HepG2 (cell line): Measurements from ENCODE around the gene CCNB1. TPM values are rescaled to one million over a fixed set of nuclear protein-coding genes. Genes with fewer than 3 reads are reported as not detected.

Source experiments
- EZH2 ChIP-seq: conservative IDR thresholded peaks from 2 replicates; pipeline ENCODE4 v1.6.1; 2012; ENCODE audit warnings: mild to moderate bottlenecking, low read depth, low read length, moderate library complexity
- FOXP1 ChIP-seq, 2 experiments: fragments of 450-650 bp in 1 of 2; IDR thresholded peaks; 2 replicates each; pipeline ENCODE4 v1.6.1; 2017 to 2018; ENCODE audit warnings: antibody characterized with exemption in 1 of 2
- HOXA3 ChIP-seq: sonication (generic); formaldehyde crosslinking; IDR thresholded peaks from 2 replicates; pipeline ENCODE4 v1.5.0; 2020; ENCODE audit warnings: missing genetic modification reagents
- ISX ChIP-seq: sonication (generic); formaldehyde crosslinking; conservative IDR thresholded peaks from 2 replicates; pipeline ENCODE4 v1.5.0; 2020; ENCODE audit warnings: missing genetic modification reagents
- MTF2 ChIP-seq: sonication (generic); formaldehyde crosslinking; IDR thresholded peaks from 2 replicates; pipeline ENCODE4 v1.5.0; 2020; ENCODE audit warnings: missing genetic modification reagents, borderline replicate concordance
- NCOA5 ChIP-seq: sonication (generic); formaldehyde crosslinking; IDR thresholded peaks from 2 replicates; pipeline ENCODE4 v1.4.0; 2020; ENCODE audit warnings: missing genetic modification reagents
- RFX3 ChIP-seq: IDR thresholded peaks from 2 replicates; pipeline ENCODE4 v1.6.1; 2016; ENCODE audit warnings: missing biosample characterization, missing genetic modification reagents
- SAFB2 ChIP-seq: sonication (generic); formaldehyde crosslinking; IDR thresholded peaks from 2 replicates; pipeline ENCODE4 v1.5.1; 2020; ENCODE audit warnings: missing genetic modification reagents, low read depth, mild to moderate bottlenecking, borderline replicate concordance
- SATB2 ChIP-seq: sonication (generic); formaldehyde crosslinking; IDR thresholded peaks from 2 replicates; pipeline ENCODE4 v1.5.0; 2020; ENCODE audit warnings: missing genetic modification reagents
- SMAD1 ChIP-seq: sonication (generic); formaldehyde crosslinking; IDR thresholded peaks from 2 replicates; pipeline ENCODE4 v1.4.0; 2020; ENCODE audit warnings: missing genetic modification reagents, low read depth, mild to moderate bottlenecking, borderline replicate concordance
- SMAD3 ChIP-seq: sonication (generic); formaldehyde crosslinking; IDR thresholded peaks from 2 replicates; pipeline ENCODE4 v1.4.0; 2020; ENCODE audit warnings: missing genetic modification reagents
- SYNCRIP ChIP-seq: fragments of 200-400 bp; formaldehyde crosslinking; IDR thresholded peaks from 2 replicates; pipeline ENCODE4 v1.6.1; 2018; ENCODE audit warnings: mild to moderate bottlenecking, low read depth, low read length; ENCODE audit not compliant: insufficient read depth
- ZBTB25 ChIP-seq: IDR thresholded peaks from 2 replicates; pipeline ENCODE4 v1.6.1; 2018; ENCODE audit warnings: missing genetic modification reagents
- ZNF207 ChIP-seq: fragments of 450-650 bp; IDR thresholded peaks from 2 replicates; pipeline ENCODE4 v1.6.1; 2016; ENCODE audit warnings: antibody characterized with exemption, borderline replicate concordance
- ZNF30 ChIP-seq: sonication (generic); formaldehyde crosslinking; IDR thresholded peaks from 2 replicates; pipeline ENCODE4 v1.5.0; 2020; ENCODE audit warnings: mild to moderate bottlenecking, missing genetic modification reagents
- ZNF670 ChIP-seq: sonication (generic); formaldehyde crosslinking; IDR thresholded peaks from 2 replicates; pipeline ENCODE4 v1.8.0; 2022; ENCODE audit warnings: mild to moderate bottlenecking, missing genetic modification reagents, borderline replicate concordance
- ZNF720 ChIP-seq: sonication (generic); formaldehyde crosslinking; IDR thresholded peaks from 2 replicates; pipeline ENCODE4 v1.4.0; 2020; ENCODE audit warnings: missing genetic modification reagents
- ZNF746 ChIP-seq: sonication (generic); formaldehyde crosslinking; IDR thresholded peaks from 2 replicates; pipeline ENCODE4 v1.8.0; 2022; ENCODE audit warnings: mild to moderate bottlenecking, missing genetic modification reagents
- ZNF790 ChIP-seq: sonication (generic); formaldehyde crosslinking; IDR thresholded peaks from 2 replicates; pipeline ENCODE4 v1.8.0; 2022; ENCODE audit warnings: missing genetic modification reagents, mild to moderate bottlenecking, borderline replicate concordance
- ZNF841 ChIP-seq: sonication (generic); formaldehyde crosslinking; IDR thresholded peaks from 2 replicates; pipeline ENCODE4 v1.8.1; 2023; ENCODE audit warnings: missing genetic modification reagents, borderline replicate concordance
- polyA plus RNA-seq, 8 experiments: library from polyadenylated mRNA; depleted of rRNA in 3 of 8; stranded (reverse) in 7 of 8; unstranded in 1 of 8; fragments of >200 nt; fragmentation: Illumina TruSeq in 4 of 8; extraction: Trizol in 4 of 8; gene quantifications; 2 replicates each; pipeline versions ENCODE4 v1.2.1 to v1.2.3, GENCODE V29; 2011 to 2016; ENCODE audit warnings: low read depth in 4 of 8, missing spikeins in 1 of 8, mixed read lengths in 1 of 8; ENCODE audit not compliant: insufficient read depth in 1 of 8
- total RNA-seq, 5 experiments: library from RNA; depleted of rRNA; stranded (reverse); fragments of >200 nt; fragmentation: Illumina TruSeq; extraction: Trizol; gene quantifications; 2 replicates each; pipeline ENCODE4 v1.2.3, GENCODE V29; 2016; ENCODE audit warnings: low read depth in 1 of 5
- TF ChIP-seq, protein P1 (sequence below): sonication (generic); formaldehyde crosslinking; IDR thresholded peaks from 2 replicates; pipeline ENCODE4 v1.8.0; 2023; ENCODE audit warnings: mild to moderate bottlenecking, missing genetic modification reagents
- TF ChIP-seq, protein P2 (sequence below): fragments of 450-650 bp; IDR thresholded peaks from 2 replicates; pipeline ENCODE4 v1.6.1; 2016
- TF ChIP-seq, protein P3 (sequence below): sonication (generic); formaldehyde crosslinking; IDR thresholded peaks from 2 replicates; pipeline ENCODE4 v1.5.0; 2020; ENCODE audit warnings: missing genetic modification reagents

The CCNB1 gene
- total and polyA plus RNA-seq, 2 of the 13 experiments (the other 11 are each of a cell fraction or from before 2014, with no cell fraction given), result 82.3 to 316 TPM

GRCh38 chr5:69217548-69218526 lies 50.9 kb downstream of the CCNB1 start (continued):
- TF ChIP-seq, protein P1, sequence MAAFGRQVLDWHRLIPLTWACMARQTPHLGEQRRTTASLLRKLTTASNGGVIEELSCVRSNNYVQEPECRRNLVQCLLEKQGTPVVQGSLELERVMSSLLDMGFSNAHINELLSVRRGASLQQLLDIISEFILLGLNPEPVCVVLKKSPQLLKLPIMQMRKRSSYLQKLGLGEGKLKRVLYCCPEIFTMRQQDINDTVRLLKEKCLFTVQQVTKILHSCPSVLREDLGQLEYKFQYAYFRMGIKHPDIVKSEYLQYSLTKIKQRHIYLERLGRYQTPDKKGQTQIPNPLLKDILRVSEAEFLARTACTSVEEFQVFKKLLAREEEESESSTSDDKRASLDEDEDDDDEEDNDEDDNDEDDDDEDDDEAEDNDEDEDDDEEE (CRISPR knock-in tag), result peak; percentile 92
- TF ChIP-seq MTF2 (CRISPR knock-in tag), result peak; percentile 71; the same call in 1 of the 2 replicates
- no peak for TF ChIP-seq ZNF790
- TF ChIP-seq SMAD1 (CRISPR knock-in tag), result peak; percentile 94; the same call in 1 of the 2 replicates
- no peak for TF ChIP-seq NCOA5 (CRISPR knock-in tag)
- TF ChIP-seq ISX (CRISPR knock-in tag), result 0 out of 2 replicates have a peak, but pooled peaks have one; percentile 59
- TF ChIP-seq SATB2 (CRISPR knock-in tag), result no peak
- TF ChIP-seq EZH2, result no peak
- 0 out of 2 replicates have a peak, but pooled peaks have one; percentile 73 for TF ChIP-seq ZNF746 (CRISPR knock-in tag)
- TF ChIP-seq SYNCRIP, result no peak
- no peak for TF ChIP-seq RFX3 (CRISPR knock-in tag)
- no peak; the same call in 1 of the 2 replicates for TF ChIP-seq ZNF670 (CRISPR knock-in tag)
- TF ChIP-seq, protein P2, sequence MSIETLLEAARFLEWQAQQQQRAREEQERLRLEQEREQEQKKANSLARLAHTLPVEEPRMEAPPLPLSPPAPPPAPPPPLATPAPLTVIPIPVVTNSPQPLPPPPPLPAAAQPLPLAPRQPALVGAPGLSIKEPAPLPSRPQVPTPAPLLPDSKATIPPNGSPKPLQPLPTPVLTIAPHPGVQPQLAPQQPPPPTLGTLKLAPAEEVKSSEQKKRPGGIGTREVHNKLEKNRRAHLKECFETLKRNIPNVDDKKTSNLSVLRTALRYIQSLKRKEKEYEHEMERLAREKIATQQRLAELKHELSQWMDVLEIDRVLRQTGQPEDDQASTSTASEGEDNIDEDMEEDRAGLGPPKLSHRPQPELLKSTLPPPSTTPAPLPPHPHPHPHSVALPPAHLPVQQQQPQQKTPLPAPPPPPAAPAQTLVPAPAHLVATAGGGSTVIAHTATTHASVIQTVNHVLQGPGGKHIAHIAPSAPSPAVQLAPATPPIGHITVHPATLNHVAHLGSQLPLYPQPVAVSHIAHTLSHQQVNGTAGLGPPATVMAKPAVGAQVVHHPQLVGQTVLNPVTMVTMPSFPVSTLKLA, result no peak; the same call in 1 of the 2 replicates
- peak; percentile 98 for TF ChIP-seq SAFB2
- no peak for TF ChIP-seq ZNF30 (CRISPR knock-in tag)
- no peak for TF ChIP-seq ZNF841
- TF ChIP-seq, protein P3, sequence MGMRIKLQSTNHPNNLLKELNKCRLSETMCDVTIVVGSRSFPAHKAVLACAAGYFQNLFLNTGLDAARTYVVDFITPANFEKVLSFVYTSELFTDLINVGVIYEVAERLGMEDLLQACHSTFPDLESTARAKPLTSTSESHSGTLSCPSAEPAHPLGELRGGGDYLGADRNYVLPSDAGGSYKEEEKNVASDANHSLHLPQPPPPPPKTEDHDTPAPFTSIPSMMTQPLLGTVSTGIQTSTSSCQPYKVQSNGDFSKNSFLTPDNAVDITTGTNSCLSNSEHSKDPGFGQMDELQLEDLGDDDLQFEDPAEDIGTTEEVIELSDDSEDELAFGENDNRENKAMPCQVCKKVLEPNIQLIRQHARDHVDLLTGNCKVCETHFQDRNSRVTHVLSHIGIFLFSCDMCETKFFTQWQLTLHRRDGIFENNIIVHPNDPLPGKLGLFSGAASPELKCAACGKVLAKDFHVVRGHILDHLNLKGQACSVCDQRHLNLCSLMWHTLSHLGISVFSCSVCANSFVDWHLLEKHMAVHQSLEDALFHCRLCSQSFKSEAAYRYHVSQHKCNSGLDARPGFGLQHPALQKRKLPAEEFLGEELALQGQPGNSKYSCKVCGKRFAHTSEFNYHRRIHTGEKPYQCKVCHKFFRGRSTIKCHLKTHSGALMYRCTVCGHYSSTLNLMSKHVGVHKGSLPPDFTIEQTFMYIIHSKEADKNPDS (CRISPR knock-in tag), result 0 out of 2 replicates have a peak, but pooled peaks have one; percentile 21
- peak; percentile 87 for TF ChIP-seq HOXA3 (CRISPR knock-in tag)
- TF ChIP-seq ZNF720 (CRISPR knock-in tag), result no peak
- no peak for TF ChIP-seq ZNF207
- peak; percentile 74; the same call in 1 of the 2 replicates for TF ChIP-seq ZBTB25 (CRISPR knock-in tag)
- TF ChIP-seq SMAD3, result no peak
- TF ChIP-seq FOXP1 (IDR thresholded peaks at IDR 0.05), result no peak
- no peak for TF ChIP-seq FOXP1 (CRISPR knock-in tag; IDR thresholded peaks at IDR 0.05)
